Measurements from ENCODE around the gene BASP1.

The BASP1 gene

DNA sequence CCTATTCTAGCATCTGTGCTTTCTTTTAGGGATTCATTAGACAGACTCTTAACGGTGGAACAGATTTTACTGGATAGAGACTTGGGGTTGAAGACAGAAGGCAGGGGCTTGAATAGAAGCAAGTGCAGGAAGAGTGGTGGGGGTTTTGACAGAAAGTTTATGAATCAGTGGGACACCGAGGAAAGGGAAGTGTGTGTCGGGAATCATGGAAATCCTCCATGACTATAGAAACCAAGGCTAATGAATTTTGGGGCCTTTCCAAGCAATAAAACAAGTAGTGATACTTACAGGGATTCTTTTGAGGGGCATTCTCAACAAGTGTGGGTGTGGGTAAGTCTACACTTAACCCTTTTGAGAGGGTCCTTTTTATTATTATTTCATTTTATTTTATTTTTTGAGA, 12.8 kb downstream of the BASP1 start:
- Histone ChIP-seq H3K4me1 (ENCODE audit: control insufficient read depth in 5 of 5, insufficient read depth in 5 of 5, low read length in 5 of 5) (peaks cover 0 to 12% (median 8%) of the 10 kb centered on the region in 5 donors), H3K27ac (ENCODE audit: low read depth, low read length) (no peak overlapping the region), H3K9ac (ENCODE audit: low read length in 5 of 5) (no peak overlapping the region), H3K4me3 (ENCODE audit: low read depth in 1 of 5, low read length in 5 of 5) (no peak overlapping the region), H3K9me3 (ENCODE audit: control insufficient read depth in 5 of 5, low read length in 5 of 5) (no peaks in the 10 kb centered on the region), H3K27me3 (ENCODE audit: control insufficient read depth in 5 of 5, insufficient read depth in 4 of 5, low read length in 5 of 5) (peaks cover 0 to 2% (median 0%) of the 10 kb centered on the region in 5 donors), H3K36me3 (ENCODE audit: control insufficient read depth in 5 of 5, insufficient read depth in 5 of 5, low read length in 5 of 5) (no peaks in the 10 kb centered on the region)

GRCh38 chr5:17230808-17231525, 13.5 kb downstream of the BASP1 start:
- Histone ChIP-seq H3K36me3 (ENCODE audit: control insufficient read depth in 5 of 5, insufficient read depth in 5 of 5, low read length in 5 of 5) (no peaks in the 10 kb centered on the region), H3K4me3 (ENCODE audit: low read depth in 1 of 5, low read length in 5 of 5) (no peak overlapping the region), H3K27ac (ENCODE audit: low read depth, low read length) (no peak overlapping the region), H3K27me3 (ENCODE audit: control insufficient read depth in 5 of 5, insufficient read depth in 4 of 5, low read length in 5 of 5) (peaks cover 0 to 2% (median 0%) of the 10 kb centered on the region in 5 donors), H3K9ac (ENCODE audit: low read length in 5 of 5) (no peak overlapping the region), H3K4me1 (ENCODE audit: control insufficient read depth in 5 of 5, insufficient read depth in 5 of 5, low read length in 5 of 5) (peaks cover 0 to 12% (median 8%) of the 10 kb centered on the region in 5 donors), H3K9me3 (ENCODE audit: control insufficient read depth in 5 of 5, low read length in 5 of 5) (no peaks in the 10 kb centered on the region)

GRCh38 chr5:17232405-17232804, 15.0 kb downstream of the BASP1 start:
- H3K4me1 ChIP-seq (ENCODE audit: control insufficient read depth in 5 of 5, insufficient read depth in 5 of 5, low read length in 5 of 5) = peaks cover 0 to 12% (median 8%) of the 10 kb centered on the region in 5 donors
- H3K4me3 ChIP-seq (ENCODE audit: low read depth in 1 of 5, low read length in 5 of 5) = no peak overlapping the region
- no peak overlapping the region for H3K27ac ChIP-seq (ENCODE audit: low read depth, low read length)
- H3K9ac ChIP-seq (ENCODE audit: low read length in 5 of 5) = no peak overlapping the region
- H3K9me3 ChIP-seq (ENCODE audit: control insufficient read depth in 5 of 5, low read length in 5 of 5) = no peaks in the 10 kb centered on the region
- H3K27me3 ChIP-seq (ENCODE audit: control insufficient read depth in 5 of 5, insufficient read depth in 4 of 5, low read length in 5 of 5) = peaks cover 0 to 2% (median 0%) of the 10 kb centered on the region in 5 donors
- H3K36me3 ChIP-seq (ENCODE audit: control insufficient read depth in 5 of 5, insufficient read depth in 5 of 5, low read length in 5 of 5) = no peaks in the 10 kb centered on the region

DNA sequence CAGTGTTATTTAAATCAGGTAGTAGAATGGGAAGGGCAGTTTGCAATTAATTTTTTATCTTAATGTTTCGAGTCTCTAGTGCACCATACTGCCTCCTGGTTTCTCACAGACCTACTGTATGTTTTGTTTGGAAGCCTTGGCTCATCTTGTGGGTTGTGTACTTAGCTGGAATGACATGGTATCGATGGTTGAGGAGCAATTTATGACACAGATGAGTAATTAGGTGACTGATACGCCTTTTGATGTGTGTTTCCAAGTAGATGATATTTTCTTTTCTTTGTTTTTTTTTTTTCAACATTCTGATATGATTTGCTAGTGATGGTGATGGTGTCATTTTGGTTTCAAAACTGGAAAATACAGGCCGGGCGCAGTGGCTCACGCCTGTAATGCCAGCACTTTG, 16.1 kb downstream of the BASP1 start:
- peaks cover 0 to 11% (median 8%) of the 10 kb centered on the region in 5 donors for H3K4me1 ChIP-seq (ENCODE audit: control insufficient read depth in 5 of 5, insufficient read depth in 5 of 5, low read length in 5 of 5)
- no peaks in the 10 kb centered on the region for H3K36me3 ChIP-seq (ENCODE audit: control insufficient read depth in 5 of 5, insufficient read depth in 5 of 5, low read length in 5 of 5)
- no peaks in the 10 kb centered on the region for H3K9me3 ChIP-seq (ENCODE audit: control insufficient read depth in 5 of 5, low read length in 5 of 5)
- no peak overlapping the region for H3K4me3 ChIP-seq (ENCODE audit: low read depth in 1 of 5, low read length in 5 of 5)
- H3K27me3 ChIP-seq (ENCODE audit: control insufficient read depth in 5 of 5, insufficient read depth in 4 of 5, low read length in 5 of 5) = peaks cover 0 to under 1% (median 0%) of the 10 kb centered on the region in 5 donors
- no peak overlapping the region for H3K9ac ChIP-seq (ENCODE audit: low read length in 5 of 5)
- H3K27ac ChIP-seq (ENCODE audit: low read depth, low read length) = no peak overlapping the region

DNA sequence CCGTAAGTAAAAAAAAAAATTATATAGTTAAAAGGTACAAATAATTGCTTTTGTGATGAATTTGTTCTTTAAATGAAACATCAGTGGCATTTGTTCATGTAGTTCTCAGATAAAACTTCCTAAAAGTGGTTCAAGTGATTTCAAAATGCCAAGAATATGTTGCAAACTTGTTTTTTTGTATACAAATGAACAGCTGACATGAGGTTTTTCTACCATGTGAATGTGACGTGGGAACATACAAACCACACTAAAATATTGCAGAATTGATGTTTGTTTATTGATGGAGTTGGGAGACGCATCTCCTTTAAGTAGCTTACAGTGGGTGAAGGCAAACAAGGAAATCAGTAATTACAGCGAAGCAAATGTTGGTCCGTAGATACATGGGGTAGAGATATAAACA, 16.9 kb downstream of the BASP1 start:
- Histone ChIP-seq H3K4me3 (ENCODE audit: low read depth in 1 of 5, low read length in 5 of 5) (no peak overlapping the region), H3K36me3 (ENCODE audit: control insufficient read depth in 5 of 5, insufficient read depth in 5 of 5, low read length in 5 of 5) (no peaks in the 10 kb centered on the region), H3K9me3 (ENCODE audit: control insufficient read depth in 5 of 5, low read length in 5 of 5) (no peaks in the 10 kb centered on the region), H3K27me3 (ENCODE audit: control insufficient read depth in 5 of 5, insufficient read depth in 4 of 5, low read length in 5 of 5) (no peaks in the 10 kb centered on the region), H3K4me1 (ENCODE audit: control insufficient read depth in 5 of 5, insufficient read depth in 5 of 5, low read length in 5 of 5) (peaks cover 0 to 2% (median under 1%) of the 10 kb centered on the region in 5 donors), H3K27ac (ENCODE audit: low read depth, low read length) (no peak overlapping the region), H3K9ac (ENCODE audit: low read length in 5 of 5) (no peak overlapping the region)

- Histone ChIP-seq H3K4me3 (ENCODE audit: low read depth in 1 of 5, low read length in 5 of 5) (no peak overlapping the region), H3K36me3 (ENCODE audit: control insufficient read depth in 5 of 5, insufficient read depth in 5 of 5, low read length in 5 of 5) (no peaks in the 10 kb centered on the region), H3K9me3 (ENCODE audit: control insufficient read depth in 5 of 5, low read length in 5 of 5) (no peaks in the 10 kb centered on the region), H3K4me1 (ENCODE audit: control insufficient read depth in 5 of 5, insufficient read depth in 5 of 5, low read length in 5 of 5) (no peaks in the 10 kb centered on the region), H3K27ac (ENCODE audit: low read depth, low read length) (no peak overlapping the region), H3K27me3 (ENCODE audit: control insufficient read depth in 5 of 5, insufficient read depth in 4 of 5, low read length in 5 of 5) (no peaks in the 10 kb centered on the region), H3K9ac (ENCODE audit: low read length in 5 of 5) (no peak overlapping the region)
These were observed 18.4 kb downstream of the BASP1 start for GRCh38 chr5:17235731-17236330.

GRCh38 chr5:17238521-17239041, 21.1 kb downstream of the BASP1 start:
- H3K9ac ChIP-seq (ENCODE audit: low read length in 5 of 5) = no peak overlapping the region
- H3K36me3 ChIP-seq (ENCODE audit: control insufficient read depth in 5 of 5, insufficient read depth in 5 of 5, low read length in 5 of 5) = no peaks in the 10 kb centered on the region
- no peaks in the 10 kb centered on the region for H3K9me3 ChIP-seq (ENCODE audit: control insufficient read depth in 5 of 5, low read length in 5 of 5)
- no peak overlapping the region for H3K27ac ChIP-seq (ENCODE audit: low read depth, low read length)
- H3K27me3 ChIP-seq (ENCODE audit: control insufficient read depth in 5 of 5, insufficient read depth in 4 of 5, low read length in 5 of 5) = no peaks in the 10 kb centered on the region
- no peak overlapping the region for H3K4me3 ChIP-seq (ENCODE audit: low read depth in 1 of 5, low read length in 5 of 5)
- no peaks in the 10 kb centered on the region for H3K4me1 ChIP-seq (ENCODE audit: control insufficient read depth in 5 of 5, insufficient read depth in 5 of 5, low read length in 5 of 5)

- Histone ChIP-seq H3K9ac (ENCODE audit: low read length in 5 of 5) (no peak overlapping the region), H3K27ac (ENCODE audit: low read depth, low read length) (no peak overlapping the region), H3K36me3 (ENCODE audit: control insufficient read depth in 5 of 5, insufficient read depth in 5 of 5, low read length in 5 of 5) (no peaks in the 10 kb centered on the region), H3K9me3 (ENCODE audit: control insufficient read depth in 5 of 5, low read length in 5 of 5) (no peaks in the 10 kb centered on the region), H3K4me1 (ENCODE audit: control insufficient read depth in 5 of 5, insufficient read depth in 5 of 5, low read length in 5 of 5) (no peaks in the 10 kb centered on the region), H3K27me3 (ENCODE audit: control insufficient read depth in 5 of 5, insufficient read depth in 4 of 5, low read length in 5 of 5) (no peaks in the 10 kb centered on the region), H3K4me3 (ENCODE audit: low read depth in 1 of 5, low read length in 5 of 5) (no peak overlapping the region)
These were observed 22.5 kb downstream of the BASP1 start for GRCh38 chr5:17239953-17240352.

DNA sequence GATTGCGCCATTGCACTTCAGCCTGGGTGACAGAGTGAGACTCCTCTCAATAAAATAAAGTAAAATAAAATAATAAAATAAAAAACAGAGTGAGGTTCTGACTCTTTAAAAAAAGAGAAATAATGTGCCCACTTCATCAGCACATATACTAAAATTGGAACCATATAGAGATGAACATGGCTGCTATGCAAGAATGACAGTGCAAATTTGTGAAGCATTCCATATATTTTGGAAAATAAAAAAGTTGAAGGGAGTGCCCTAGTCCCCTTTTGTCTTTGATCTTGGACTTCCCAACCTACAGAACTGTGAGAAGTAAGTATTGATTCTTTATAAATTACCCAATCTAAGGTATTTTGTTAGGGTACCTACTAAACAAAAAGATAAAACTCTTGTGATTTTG, 23.1 kb downstream of the BASP1 start:
- no peak overlapping the region for H3K9ac ChIP-seq (ENCODE audit: low read length in 5 of 5)
- no peaks in the 10 kb centered on the region for H3K9me3 ChIP-seq (ENCODE audit: control insufficient read depth in 5 of 5, low read length in 5 of 5)
- no peak overlapping the region for H3K27ac ChIP-seq (ENCODE audit: low read depth, low read length)
- H3K27me3 ChIP-seq (ENCODE audit: control insufficient read depth in 5 of 5, insufficient read depth in 4 of 5, low read length in 5 of 5) = no peaks in the 10 kb centered on the region
- no peaks in the 10 kb centered on the region for H3K36me3 ChIP-seq (ENCODE audit: control insufficient read depth in 5 of 5, insufficient read depth in 5 of 5, low read length in 5 of 5)
- H3K4me1 ChIP-seq (ENCODE audit: control insufficient read depth in 5 of 5, insufficient read depth in 5 of 5, low read length in 5 of 5) = no peaks in the 10 kb centered on the region
- H3K4me3 ChIP-seq (ENCODE audit: low read depth in 1 of 5, low read length in 5 of 5) = no peak overlapping the region

DNA sequence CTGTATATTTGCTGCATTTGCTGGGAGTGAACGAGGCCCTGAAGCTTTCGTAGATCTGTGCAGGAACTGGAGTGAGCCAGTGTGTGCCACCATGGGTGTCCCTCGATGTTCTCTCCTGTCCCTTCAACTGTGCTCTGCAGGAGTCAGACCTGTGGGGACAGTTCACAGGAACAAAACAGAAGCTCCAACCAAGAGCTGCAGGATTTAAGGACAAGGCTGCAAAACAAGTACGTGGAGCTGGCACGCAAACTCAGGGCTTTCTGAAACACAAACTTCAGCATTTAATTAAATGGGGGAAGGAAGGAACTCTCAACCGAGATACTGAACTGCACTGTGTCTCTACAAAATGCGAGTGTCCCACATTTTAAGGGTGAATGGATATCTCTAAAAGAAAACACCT, 24.2 kb downstream of the BASP1 start:
- H3K9me3 ChIP-seq (ENCODE audit: control insufficient read depth in 5 of 5, low read length in 5 of 5) = no peaks in the 10 kb centered on the region
- H3K27ac ChIP-seq (ENCODE audit: low read depth, low read length) = no peak overlapping the region
- H3K36me3 ChIP-seq (ENCODE audit: control insufficient read depth in 5 of 5, insufficient read depth in 5 of 5, low read length in 5 of 5) = no peaks in the 10 kb centered on the region
- H3K9ac ChIP-seq (ENCODE audit: low read length in 5 of 5) = no peak overlapping the region
- H3K4me3 ChIP-seq (ENCODE audit: low read depth in 1 of 5, low read length in 5 of 5) = no peak overlapping the region
- H3K27me3 ChIP-seq (ENCODE audit: control insufficient read depth in 5 of 5, insufficient read depth in 4 of 5, low read length in 5 of 5) = no peaks in the 10 kb centered on the region
- H3K4me1 ChIP-seq (ENCODE audit: control insufficient read depth in 5 of 5, insufficient read depth in 5 of 5, low read length in 5 of 5) = no peaks in the 10 kb centered on the region

Measured in subcutaneous abdominal adipose tissue (tissue), 5 donors.